GM21825 (cell line): ENCODE results near the gene PLK5.
"Not testable (repeated sequence)": the region's sequence is repeated elsewhere in the genome, so short reads cannot be mapped to it uniquely, and the experiment has no call there.

Experiments used
- ATAC-seq: cut with Tn5 transposase; IDR thresholded peaks from one replicate; pipeline ENCODE4 v1.9.1; 2021; ENCODE audit warnings: mild to moderate bottlenecking, moderate library complexity; ENCODE audit not compliant: unreplicated experiment

PLK5 gene

GRCh38 chr19:1524972-1525325, 1.1 kb downstream of the PLK5 start:
- no peak for ATAC-seq

- ATAC-seq, result no peak
Observed at GRCh38 chr19:1525343-1525742, 1.5 kb downstream of the PLK5 start.

GRCh38 chr19:1526066-1526778, 2.3 kb downstream of the PLK5 start:
- ATAC-seq, result no peak

- no peak for ATAC-seq
Observed at GRCh38 chr19:1526979-1527649, 3.2 kb downstream of the PLK5 start.

DNA sequence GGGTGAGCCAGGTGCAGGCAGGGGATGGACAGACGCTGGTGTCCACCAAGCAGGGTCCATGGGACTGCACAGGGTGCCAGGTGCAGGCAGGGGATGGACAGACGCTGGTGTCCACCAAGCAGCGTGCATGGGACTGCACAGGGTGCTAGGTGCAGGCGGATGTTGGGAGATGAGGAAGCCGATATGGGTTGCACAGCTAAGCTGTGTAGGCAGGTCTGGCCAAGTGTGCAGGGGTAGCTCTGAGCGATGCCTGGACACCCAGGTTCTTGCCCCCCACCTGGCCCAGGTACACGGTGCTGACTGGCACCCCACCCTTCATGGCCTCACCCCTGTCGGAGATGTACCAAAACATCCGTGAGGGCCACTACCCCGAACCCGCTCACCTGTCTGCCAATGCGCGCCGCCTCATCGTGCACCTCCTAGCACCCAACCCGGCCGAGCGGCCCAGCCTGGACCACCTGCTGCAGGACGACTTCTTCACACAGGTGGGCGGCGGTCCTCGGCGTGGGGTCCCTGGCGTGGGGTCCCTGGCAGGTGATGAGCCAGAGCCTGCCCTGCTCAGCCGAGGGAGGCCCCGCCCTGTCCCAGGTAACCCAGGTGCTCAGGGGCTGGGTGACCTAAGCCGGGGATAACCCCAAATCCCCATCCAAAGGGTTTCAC, 3.9 kb downstream of the PLK5 start:
- ATAC-seq, result no peak

- no peak for ATAC-seq
Observed at GRCh38 chr19:1528596-1529429, 4.9 kb downstream of the PLK5 start.

DNA sequence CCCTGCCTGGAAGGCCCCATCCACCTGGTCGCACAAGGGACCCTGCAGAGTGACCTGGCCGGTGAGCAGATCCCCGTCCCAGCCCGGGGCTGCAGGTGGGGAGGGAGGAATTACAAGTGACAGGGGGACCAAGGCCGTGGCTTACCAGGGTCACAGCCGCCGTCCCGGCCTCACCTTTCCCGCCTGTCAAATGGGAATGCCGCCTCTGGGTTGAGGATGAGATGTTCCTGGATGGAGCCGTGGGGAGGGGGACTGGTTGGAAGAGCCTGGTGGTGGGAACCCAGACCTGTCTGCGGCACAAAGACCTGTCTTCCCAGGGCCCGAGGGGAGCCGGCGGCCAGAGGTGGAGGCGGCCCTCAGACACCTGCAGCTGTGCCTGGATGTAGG, 5.5 kb downstream of the PLK5 start:
- ATAC-seq, result no peak

DNA sequence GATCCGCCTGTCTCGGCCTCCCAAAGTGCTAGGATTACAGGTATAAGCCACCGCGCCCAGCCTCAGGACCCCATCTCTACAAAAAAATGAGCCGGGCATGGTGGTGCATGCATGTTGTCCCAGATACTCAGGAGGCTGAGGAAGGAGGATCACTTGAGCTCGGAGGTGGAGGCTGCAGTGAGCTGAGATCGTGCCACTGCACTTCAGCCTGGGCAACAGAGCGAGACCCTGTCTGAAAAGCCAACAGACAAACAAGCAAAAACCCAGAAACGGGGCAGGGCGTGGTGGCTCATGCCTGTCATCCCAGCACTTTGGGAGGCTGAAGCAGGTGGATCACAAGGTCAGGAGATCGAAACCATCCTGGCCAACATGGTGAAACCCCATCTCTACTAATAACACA, 7.0 kb downstream of the PLK5 start:
- ATAC-seq, result not testable (repeated sequence)

- no peak for ATAC-seq
Observed at GRCh38 chr19:1531587-1531986, 7.7 kb downstream of the PLK5 start.

- ATAC-seq, result no peak
Observed at GRCh38 chr19:1532003-1532402, 8.1 kb downstream of the PLK5 start.

DNA sequence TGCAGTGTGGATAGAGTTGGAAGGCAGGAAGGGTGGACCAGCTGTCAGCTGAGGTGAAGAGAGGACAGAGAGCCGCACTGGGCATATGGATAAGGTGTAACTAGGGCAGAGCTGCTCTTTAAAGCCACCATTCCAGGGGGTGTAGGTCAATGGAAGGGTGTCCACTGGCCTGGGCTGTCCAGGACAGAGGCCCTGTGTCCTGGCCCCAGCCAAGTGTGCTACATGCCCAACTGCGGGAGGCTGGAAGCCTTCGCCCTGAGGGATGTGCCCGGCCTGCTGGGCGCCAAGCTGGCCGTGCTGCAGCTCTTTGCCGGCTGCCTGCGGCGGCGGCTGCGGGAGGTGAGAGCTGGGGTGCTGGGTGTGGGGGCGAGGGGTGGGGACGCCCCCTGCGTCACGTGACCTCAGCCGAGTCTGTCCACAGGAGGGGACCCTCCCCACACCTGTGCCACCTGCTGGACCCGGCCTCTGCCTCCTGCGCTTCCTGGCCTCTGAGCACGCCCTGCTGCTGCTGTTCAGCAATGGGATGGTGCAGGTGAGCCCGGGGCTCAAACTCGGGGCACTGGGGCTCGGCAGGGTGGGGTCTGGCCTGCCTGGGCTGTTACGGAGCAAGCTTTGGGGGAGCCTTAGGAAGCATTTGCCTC, 9.8 kb downstream of the PLK5 start:
- ATAC-seq, result no peak

GRCh38 chr19:1534972-1535371, 11.1 kb downstream of the PLK5 start:
- ATAC-seq, result no peak

DNA sequence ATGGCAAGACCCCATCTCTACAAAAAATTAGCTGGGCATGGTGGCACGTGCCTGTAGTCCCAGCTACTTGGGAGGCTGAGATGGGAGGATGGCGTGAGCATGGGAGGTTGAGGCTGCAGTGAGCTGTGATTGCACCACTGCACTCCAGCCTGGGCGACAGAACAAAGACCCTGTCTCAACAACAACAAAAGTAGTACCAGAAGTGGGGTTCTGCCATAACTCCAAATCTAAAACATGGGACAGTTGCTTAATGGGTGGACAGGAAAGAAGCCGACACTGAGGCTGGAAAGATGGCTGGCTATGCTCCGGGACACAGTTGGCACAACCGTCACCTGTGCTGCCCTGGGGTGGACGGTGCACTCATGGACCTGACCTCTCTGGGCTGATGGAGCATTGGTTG, 11.8 kb downstream of the PLK5 start:
- not testable (repeated sequence) for ATAC-seq

GRCh38 chr19:1538978-1539377, 15.1 kb downstream of the PLK5 start:
- ATAC-seq, result no peak

DNA sequence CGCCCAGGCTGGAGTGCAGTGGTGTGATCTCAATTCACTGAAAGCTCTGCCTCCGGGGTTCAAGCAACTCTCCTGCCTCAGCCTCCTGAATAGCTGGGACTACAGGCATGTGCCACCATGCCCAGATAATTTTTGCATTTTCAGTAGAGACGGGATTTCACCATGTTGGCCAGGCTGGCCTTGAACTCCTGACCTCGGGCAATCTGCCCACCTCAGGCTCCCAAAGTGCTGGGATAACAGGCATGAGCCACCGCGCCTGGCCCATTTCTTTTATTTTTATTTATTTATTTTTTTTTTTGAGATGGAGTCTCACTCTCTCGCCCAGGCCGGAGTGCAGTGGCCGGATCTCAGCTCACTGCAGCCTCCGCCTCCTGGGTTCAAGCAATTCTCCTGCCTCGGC, 15.9 kb downstream of the PLK5 start:
- not testable (repeated sequence) for ATAC-seq

GRCh38 chr19:1540365-1540925, 16.6 kb downstream of the PLK5 start:
- ATAC-seq, result no peak

GRCh38 chr19:1549332-1549945, 25.6 kb downstream of the PLK5 start:
- ATAC-seq, result no peak

- ATAC-seq, result no peak
Observed at GRCh38 chr19:1551068-1552040, 27.5 kb downstream of the PLK5 start.

DNA sequence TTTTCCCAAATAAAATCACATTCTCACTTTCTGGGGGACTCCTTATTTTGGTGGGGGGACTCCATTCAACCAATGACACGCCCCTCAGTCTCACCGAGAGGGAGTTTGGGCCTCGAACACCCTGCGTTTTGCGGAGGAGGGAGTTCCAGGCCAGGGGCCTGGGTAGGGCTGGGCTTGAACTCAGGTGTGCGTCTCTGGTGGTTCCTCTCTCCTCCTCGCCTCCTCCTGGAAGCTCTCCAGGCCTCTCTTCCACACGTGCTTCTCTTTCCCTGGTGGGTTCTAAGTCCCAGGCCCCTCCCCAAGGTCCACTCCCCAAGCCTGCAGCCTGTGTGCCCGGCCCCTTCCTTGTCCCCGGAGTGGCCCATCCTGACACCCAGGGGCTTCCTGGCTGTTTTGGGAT, 29.5 kb downstream of the PLK5 start:
- no peak for ATAC-seq
